Transverse colon (tissue), 4 donors: ENCODE results near the gene EIF4ENIF1.

Source experiments
- EP300 ChIP-seq: sonication (generic); formaldehyde crosslinking; IDR thresholded peaks from one replicate; pipeline ENCODE4 v1.6.1; 2017; ENCODE audit warnings: antibody characterized with exemption, low read depth
- POLR2A ChIP-seq: fragments of 450-650 bp; IDR thresholded peaks from one replicate; pipeline ENCODE4 v1.6.1; 2016; ENCODE audit warnings: antibody characterized with exemption, mild to moderate bottlenecking, moderate library complexity
- POLR2AphosphoS5 ChIP-seq, 3 donors: sonication (generic); formaldehyde crosslinking; IDR thresholded peaks; one replicate each; pipeline ENCODE4 v1.6.1; 2016; ENCODE audit warnings: antibody characterized with exemption in 3 of 3
- TF ChIP-seq, protein P1 (sequence below), 5 experiments: fragments of 200-600 bp in 3 of 5; fragments of 450-650 bp in 2 of 5; sonication (generic) in 3 of 5; IDR thresholded peaks; 1 replicate in 2 of 5; 2 replicates in 3 of 5; pipeline ENCODE4 v1.5.1; 2016 to 2017; ENCODE audit warnings: antibody characterized with exemption in 5 of 5, inconsistent platforms in 3 of 5, mild to moderate bottlenecking in 2 of 5, moderate library complexity in 1 of 5

DNA sequence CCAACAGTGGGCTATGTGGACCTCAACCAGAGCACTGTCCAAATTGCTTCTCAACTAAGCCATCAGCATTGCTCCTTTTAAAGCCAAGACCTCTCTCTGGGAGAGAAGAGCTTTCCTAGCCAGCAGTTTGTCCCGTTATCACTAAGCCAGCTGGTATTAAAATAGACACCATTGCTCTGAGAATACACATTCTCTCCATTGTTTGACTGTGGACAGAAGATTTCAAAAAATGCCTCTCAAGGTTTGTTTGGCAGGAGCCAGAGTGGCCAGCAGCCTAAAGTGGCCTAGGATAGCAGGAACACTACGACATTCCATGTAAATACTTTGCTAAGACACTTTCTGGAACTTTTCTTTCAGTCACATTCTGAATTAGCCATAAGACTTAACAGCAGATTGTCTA is 41.3 kb downstream of the EIF4ENIF1 start:
- TF ChIP-seq, protein P1, sequence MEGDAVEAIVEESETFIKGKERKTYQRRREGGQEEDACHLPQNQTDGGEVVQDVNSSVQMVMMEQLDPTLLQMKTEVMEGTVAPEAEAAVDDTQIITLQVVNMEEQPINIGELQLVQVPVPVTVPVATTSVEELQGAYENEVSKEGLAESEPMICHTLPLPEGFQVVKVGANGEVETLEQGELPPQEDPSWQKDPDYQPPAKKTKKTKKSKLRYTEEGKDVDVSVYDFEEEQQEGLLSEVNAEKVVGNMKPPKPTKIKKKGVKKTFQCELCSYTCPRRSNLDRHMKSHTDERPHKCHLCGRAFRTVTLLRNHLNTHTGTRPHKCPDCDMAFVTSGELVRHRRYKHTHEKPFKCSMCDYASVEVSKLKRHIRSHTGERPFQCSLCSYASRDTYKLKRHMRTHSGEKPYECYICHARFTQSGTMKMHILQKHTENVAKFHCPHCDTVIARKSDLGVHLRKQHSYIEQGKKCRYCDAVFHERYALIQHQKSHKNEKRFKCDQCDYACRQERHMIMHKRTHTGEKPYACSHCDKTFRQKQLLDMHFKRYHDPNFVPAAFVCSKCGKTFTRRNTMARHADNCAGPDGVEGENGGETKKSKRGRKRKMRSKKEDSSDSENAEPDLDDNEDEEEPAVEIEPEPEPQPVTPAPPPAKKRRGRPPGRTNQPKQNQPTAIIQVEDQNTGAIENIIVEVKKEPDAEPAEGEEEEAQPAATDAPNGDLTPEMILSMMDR (IDR thresholded peaks at IDR 0.05): no peak
- TF ChIP-seq POLR2A (no peak), EP300 (no peak), POLR2AphosphoS5 (IDR thresholded peaks at IDR 0.05) (no peak)
